ENCODE results near the gene IFT81.
"Not testable (repeated sequence)": the region's sequence is repeated elsewhere in the genome, so short reads cannot be mapped to it uniquely, and the experiment has no call there.

Gene IFT81, protein sequence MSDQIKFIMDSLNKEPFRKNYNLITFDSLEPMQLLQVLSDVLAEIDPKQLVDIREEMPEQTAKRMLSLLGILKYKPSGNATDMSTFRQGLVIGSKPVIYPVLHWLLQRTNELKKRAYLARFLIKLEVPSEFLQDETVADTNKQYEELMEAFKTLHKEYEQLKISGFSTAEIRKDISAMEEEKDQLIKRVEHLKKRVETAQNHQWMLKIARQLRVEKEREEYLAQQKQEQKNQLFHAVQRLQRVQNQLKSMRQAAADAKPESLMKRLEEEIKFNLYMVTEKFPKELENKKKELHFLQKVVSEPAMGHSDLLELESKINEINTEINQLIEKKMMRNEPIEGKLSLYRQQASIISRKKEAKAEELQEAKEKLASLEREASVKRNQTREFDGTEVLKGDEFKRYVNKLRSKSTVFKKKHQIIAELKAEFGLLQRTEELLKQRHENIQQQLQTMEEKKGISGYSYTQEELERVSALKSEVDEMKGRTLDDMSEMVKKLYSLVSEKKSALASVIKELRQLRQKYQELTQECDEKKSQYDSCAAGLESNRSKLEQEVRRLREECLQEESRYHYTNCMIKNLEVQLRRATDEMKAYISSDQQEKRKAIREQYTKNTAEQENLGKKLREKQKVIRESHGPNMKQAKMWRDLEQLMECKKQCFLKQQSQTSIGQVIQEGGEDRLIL

DNA sequence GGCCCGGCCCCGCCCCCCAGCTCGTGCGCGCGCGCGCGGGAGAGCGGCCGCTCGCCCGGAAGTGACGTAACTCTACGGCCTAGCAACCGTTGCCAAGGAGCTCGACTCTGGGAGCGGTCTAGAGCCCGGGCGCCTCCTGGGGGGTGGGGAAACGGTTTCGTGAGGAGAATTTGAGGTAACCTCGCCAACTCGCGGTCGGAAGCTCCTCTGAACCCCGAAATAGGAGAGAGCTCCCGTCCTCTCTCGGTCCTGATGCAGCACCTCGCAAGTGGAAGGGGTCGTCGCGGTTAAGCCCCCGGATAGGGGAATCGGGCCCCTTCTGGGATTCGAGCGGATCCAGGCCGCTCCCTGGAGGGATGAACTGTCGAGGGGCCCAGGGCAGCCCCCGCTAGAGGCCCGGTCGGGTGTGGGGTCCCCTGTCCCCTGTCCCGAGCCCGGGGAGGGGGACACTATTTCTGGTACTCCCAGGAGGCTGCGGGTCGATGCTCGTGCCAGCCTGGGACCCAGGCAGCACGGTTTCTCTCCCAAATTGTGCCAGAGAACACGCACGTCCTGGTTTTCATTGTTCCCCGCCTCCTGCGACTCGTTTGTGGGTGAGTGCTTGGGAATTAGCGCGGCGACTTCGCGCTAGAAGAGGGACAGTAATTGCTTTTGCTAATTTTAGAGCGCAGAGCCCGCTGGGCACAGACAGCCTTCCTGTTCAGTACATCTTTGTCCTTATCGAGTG, at the start of gene IFT81:
IFT81 (plus strand) TSS at position 89 of the 727 bp plus-strand sequence. CDS start 3,024 bp downstream, outside the sequence.
- DNase-seq: peak; percentile 95

DNA sequence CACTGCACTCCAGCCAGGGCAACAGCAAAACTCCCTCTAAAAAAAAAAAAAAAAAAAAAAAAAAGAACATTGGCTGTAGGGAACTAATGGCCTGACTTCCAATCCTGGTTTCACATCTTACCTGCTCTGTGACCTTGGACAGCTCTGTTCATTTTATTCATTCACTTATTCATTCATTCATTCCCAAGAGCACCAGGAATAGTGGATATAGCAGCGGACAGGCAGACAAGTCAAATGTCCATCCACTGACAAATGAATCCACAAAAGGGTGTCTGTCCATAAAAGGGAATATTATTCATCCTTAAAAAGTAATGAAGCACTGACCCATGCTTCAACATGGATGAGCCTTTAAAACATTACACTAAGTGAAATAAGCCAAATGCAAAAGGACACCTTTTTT, 48.3 kb upstream of the IFT81 start:
- DNase-seq: no peak

DNA sequence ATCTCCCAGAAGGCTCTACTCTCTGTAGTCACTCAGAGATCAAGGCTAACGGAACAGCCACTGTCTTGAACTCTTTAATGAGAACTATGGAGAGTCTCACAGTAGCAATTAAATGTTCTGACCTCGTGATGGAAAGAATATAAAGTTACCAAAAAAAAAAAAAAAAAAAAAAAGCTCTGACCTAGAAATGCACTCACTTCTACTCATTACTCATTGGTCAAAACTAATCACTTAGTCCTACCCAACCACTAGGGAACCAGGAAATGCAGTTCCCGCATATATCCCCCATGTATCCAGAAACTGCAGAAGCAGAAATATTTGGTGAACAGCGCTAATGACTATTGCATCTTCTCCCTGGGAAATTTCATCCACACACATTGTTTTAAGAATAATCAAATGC, 46.4 kb upstream of the IFT81 start:
- no peak for DNase-seq

DNA sequence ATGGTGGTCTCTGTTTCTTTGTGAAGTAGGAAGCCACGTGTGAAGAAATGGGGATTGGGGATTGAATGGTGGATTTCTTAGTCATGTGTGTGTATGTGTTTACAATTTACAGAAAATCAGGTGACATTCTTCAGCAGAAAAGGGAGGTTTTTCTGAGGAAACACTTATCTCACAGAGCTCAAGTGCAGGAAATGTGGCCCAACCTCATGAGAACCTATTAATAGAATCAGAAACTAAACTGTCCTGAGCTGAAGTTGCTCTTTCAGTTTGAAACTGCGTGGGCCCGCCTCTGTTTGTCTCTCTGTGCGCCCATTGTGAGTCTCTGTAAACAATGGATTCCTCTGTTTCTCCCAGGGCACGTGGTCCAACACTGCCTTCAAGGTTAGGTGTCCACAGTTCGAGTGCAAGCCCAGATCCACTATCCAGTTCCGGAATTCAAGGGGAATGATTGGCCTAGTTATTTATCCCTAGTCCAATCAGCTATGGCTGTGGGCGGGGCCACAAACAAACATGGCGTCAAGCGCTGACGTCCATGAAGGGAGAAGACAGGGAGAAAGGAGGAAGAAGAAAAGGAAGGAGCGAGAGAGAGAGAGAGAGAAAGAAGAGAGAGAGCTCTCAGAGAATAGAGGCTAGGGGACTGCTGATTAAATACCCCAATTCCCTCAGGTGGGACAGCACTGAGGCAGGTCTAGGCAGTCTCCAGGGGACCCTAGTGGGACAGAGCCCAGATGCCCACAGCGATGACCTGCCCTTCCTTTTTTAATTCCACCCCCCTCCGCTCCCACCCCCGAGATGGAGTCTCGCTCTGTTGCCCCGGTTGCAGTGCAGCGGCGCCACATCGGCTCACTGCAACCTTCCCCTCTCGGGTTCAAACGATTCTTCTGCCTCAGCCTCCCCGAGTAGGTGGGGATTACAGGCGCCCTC, 44.4 kb upstream of the IFT81 start:
- no peak for DNase-seq

DNA sequence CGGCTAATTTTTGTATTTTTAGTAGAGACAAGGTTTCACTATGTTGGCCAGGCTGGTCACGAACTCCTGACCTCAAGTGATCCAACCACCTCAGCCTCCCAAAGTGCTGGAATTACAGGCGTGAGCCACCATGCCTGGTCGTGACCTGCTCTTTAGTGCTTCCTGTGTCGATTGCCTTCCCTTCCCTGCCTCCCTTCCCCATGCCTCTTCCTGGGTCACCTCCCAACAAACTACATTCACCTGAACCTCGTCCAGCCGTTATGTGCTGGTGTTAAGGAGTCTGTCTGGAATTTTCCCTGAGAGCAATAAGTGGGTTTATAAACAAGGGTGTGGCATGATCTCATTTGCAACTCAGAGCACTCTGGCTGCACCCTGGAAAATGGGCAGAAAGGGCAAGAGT, 43.7 kb upstream of the IFT81 start:
- no peak for DNase-seq

DNA sequence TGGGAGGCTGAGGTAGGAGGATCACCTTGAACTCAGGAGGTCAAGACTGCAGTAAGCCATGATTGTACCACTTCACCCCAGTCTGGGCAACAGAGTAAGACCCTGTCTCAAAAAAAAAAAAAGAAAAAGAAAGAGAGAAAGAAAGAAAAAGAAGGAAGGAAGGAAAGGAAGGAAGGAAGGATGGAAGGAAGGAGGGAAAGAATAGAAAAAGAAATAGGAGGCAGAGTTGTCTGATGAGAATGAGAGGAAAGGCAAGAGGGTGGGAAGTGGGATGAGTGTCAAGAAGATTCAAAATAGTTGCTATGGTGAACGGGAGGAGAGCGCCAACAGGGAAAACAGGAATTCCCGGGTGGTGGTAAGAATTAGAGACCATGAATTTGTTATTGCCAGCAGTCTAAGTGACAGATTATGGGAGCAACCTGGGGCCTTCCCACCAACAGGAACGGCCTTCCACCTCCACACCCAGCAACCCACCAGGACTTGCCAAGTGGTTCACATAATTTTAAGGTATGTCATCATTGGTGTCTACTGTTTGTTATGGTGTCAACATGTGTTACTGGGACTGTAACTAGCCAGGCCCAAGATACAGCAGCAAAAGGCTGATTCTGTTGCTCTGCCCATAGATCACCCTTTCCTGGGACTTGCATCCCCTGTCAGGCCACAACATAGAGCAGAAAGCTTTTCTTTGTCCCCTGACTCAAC, 39.7 kb upstream of the IFT81 start:
- DNase-seq: no peak

DNA sequence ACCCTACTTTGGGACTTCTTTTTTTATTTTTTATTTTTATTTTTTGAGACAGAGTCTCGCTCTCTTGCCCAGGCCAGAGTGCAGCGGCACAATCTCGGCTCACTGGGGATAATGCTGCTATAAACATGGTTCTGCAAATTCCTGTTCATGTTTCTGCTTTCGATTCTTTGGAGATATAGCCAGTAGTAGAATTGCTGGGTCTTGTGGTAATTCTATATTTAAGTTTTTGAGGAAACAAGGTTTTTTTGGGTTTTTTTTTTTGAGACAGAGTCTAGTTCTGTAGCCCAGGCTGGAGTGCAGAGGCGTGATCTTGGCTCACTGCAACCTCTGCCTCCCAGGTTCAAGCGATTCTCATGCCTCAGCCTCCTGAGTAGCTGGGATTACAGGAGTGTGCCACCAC, 35.9 kb upstream of the IFT81 start:
- DNase-seq: not testable (repeated sequence)

DNA sequence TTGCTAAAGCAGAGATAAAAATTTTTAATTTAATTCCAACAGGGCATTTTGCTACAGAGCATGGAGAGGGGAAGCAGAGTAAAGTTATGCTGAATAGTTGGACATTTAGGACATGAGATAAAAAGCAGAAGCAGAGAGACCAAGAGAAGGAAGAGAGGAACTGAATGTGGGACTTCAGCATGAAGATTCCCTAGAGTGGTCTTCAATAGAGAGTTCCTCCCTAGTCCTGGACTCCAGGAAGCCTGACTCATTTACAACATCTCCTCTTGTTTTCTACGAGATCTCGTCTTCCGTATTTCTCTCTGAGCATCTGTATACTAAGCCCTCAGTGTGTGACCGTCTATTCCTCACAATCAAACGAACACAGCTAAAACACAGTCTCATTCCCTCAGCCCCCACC, 35.2 kb upstream of the IFT81 start:
- no peak for DNase-seq

DNA sequence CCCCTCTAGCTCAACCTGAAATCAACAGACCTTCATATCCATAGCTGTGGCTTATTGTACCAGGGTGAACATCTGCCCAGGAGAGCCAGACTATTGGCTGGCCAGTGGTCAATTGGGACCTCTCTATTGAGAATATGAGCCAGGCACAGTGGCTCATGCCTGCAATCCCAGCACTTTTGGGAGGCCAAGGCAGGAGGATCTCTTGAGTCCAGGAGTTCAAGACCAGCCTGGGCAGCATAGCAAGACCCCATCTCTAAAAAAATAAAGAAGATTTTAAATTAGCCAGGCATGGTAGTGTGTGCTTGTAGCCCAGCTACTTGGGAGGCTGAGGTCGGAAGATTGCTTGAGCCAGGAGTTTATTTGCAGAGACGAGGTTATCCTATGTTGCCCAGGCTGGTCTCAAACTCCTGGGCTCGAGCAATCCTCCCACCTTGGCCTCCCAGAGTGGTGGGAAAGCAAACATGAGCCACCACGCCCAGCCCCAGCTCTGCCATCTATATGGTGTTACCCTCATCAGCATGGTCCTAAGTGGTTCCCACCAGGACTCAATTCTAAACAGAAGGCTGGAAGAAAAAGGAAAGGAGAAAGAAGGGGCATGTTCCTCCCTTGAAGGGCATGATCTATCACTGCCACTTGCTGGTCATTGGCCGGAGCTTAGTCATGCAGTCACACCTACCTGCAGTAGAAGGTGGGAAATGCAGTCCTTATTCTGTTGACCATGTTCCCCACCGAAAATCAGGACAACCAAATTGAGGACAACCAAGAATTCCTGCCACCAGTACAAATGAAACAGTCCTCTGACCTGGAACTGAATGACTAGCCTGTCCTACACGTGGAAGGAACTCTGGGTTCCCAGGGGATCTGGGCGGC, 33.7 kb upstream of the IFT81 start:
- DNase-seq: no peak

DNA sequence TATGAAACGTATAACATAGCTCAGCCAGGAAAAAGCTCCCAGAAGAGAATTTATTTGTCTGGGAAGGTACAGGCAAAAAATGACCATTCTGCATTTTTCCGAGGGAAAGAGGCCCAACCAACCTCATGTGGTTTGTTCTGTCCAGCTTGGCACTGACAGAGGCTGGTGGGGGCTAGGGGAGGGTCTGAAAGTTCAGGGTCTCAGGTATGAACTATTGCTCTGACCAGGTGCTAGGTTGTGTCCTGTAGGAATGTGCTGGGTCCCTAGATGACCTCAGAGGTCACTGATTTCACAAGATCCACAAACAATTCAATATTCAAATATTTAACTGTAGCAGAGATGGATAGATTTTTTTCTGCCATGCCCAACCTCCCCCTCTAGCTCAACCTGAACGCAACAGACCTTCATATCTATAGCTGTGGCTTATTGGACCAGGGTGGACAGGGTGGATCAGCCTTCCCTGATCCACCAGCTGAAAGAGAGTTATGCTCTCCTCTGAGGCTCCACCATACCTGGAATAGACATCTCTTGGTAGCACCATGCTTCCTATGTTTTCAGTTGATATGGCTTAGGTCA, 32.9 kb upstream of the IFT81 start:
- no peak for DNase-seq

DNA sequence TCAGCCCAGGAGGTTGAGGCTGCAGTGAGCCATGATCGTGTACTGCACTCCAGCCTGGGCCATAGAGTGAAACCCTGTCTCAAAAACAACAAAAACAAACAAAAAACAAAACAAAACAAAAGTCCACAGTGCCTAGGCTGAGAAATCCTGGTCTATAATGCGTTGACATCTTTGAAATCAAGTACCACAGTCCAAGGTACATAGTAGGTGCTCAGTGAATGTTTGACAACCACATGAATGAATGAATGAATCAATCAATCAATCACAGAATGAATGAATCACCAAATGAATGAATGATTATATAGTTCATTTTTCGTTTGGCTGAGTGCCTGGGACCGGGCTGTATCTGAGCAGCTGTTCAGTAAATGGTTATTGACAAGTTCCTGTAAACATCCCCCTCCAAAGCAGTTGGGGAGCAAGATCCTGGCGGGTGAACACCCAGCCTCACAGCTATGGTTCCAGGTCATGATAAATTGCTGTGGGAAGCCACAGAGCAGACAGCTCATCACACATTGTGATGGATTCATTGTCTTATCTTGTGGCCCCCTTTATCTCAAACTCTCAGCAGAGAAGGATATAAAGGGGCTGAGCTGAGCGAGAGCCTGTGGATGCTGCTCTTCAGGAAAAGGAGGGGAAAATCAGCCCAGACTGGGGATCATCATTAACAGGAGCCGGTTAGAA, 30.4 kb upstream of the IFT81 start:
- no peak for DNase-seq

DNA sequence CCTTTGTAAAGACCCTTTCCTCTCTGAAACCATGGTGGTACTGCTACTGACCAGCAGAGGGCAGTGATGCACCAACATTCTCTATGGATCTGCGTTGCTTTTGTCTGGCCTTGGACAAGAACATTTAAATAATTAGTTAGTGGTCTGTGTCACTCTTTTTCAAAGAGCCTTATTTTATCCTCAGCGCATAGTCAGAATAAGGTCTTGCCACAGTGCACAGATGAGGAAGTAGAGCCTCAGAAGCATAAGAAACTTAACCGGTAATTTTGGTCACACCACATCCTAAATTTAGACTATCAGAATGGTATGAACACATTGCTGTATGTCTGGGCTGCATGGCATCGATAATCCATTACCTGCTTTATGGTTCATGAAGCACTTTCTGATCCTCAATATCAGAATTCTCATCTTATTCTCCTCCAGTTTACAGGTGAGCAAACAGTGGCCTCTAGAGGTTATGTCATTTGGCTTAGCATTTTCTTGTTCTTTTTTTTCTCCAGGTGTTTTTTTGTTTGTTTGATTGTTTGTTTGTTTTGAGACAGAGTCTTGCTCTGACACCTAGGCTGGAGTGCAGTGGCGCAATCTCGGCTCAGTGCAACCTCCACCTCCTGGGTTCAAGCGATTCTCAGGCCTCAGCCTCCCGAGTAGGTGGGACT, 23.7 kb upstream of the IFT81 start:
- peak; percentile 76 for DNase-seq

DNA sequence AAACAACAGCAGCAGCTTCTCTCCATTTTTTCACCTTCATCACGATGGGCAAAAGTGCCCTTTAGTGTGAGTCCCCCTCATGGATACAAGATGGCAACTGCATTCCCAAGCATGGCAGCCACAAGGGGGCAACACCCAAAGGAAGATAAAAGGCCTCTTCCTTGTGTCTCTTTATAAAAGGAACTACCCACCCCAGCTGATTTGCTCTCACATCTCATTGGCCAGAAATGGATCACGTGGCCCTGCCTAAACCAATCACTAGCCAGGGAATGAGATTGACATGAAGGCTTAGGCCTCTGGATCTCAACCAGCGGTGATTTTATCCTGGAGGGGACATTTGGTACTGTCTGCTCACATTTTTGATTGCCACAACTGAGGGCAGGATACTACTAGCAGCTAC, 21.9 kb upstream of the IFT81 start:
- DNase-seq: peak; percentile 87

DNA sequence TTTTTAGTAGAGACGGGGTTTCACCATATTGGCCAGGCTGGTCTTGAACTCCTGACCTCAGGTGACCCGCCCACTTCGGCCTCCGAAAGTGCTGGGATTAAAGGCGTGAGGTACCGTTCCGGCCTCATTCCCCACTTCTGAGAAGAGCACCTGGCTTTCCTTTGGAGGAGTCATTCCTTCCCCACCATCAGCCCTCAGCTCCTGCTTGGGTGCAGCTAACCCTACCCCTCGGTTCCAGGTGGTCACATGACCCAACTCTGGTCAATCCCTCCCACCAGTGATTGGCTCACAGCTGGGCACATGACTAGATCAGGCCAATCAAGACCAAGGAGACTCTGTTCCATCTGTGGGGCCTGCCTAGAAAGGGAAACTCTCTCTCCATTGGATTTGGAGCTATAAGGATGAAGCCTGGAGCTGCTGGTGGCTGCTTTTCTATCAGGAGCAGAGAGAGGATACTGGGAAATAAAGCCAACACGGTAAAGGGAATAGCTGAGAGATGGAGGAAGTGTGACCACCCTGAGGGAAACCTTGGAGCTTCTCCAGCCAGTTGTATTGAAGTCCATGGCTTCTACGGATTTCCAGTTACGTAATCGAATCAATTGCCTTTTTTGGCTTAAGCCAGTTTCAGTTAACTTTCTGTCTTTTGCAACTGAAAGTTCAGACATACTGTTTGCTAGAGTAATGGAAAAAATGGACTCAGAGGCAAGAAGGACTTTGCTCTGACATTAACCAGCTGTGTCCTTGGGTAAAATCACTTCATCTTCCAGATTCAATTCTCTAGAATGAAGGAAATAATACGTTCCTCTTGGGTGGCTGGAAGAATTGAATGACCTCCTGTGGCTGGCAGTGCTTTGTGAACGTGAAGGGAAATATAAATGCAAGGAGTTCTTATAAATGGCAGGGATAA, 19.7 kb upstream of the IFT81 start:
- DNase-seq: peak; percentile 43

DNA sequence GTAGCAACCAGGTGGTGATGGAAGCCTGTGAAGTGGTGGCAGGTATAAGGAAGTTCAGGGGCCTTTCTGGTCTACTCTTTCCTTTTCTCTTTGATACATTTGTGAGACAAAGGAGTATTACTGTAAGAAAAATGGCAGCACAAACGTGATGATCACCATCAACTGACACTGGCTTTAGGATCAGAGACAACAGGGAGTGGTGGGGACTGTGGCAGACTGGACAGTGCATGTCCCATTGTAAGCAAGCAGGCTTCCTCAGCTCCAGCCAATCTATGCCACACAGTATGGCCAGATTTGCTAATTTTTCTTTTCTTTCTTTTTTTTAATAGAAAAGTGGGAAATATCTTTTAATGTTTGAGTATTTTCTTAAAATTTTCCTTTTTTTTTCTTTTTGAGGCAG, 19.0 kb upstream of the IFT81 start:
- DNase-seq: no peak

DNA sequence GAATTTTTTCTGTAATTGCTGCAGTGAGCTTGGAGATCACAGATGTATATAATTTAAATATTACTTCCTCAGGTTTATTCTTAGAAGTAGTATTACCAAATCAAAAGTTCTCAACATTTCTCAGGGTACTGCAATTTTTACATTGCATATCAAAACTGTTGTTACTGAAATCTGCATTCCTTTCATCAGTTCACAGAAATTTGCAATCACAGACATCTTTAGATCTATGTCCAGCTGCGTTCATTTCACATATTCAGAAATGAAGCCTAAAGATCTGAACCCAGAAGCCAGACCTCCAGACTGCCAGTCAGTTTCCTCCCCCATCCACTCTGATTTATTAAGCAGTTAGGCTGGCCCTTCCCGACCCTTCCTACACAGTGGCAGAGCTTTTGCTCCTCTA, 18.2 kb upstream of the IFT81 start:
- peak; percentile 51 for DNase-seq

DNA sequence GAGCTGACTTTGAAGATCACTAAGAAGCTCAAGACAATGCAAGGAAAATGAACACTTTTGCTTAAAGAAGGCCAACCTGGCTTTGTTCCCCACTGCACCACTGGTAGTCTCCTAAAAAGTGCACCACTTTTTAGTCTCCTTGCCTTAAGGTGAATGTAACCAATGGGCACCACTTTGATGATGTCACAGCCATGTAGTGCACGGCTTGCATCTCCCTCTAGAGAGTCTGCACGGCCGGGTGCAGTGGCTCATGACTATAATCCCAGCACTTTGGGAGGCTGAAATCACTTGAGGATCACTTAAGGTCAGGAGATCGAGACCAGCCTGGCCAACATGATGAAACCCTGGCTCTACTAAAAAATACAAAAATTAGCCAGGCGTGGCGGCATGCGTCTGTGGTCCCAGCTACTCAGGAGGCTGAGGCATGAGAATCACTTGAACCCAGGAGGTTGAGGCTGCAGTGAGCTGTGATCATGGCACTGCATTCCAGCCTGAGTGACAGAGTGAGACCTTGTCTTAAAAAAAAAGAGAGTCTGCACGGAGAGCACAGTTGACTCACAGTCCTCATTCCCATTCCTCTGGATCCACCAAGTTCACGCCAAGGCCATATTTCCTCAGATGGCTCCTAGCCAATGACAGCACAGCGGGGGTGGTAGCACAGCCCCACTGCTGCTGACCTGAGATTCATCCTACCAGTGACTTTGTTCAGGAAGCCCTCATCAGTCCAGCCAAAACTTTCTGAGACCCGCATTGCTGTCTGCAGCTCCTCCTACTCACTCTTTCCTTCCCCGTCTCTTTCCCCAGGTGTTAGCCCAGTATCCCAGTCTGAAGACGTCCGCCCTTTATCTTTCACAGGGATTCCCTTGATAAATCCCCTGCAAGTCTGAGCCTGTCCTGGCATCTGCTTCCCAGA, 16.5 kb upstream of the IFT81 start:
- DNase-seq: peak; percentile 99
